PC-3 (cell line): ENCODE data around the gene AKAP13. TPM values are rescaled to one million over a fixed set of nuclear protein-coding genes. Genes with fewer than 3 reads are reported as not detected.
A peak's percentile ranks its signal among the peaks of the same experiment; 100 is the strongest.
"Not testable (repeated sequence)": the region's sequence is repeated elsewhere in the genome, so short reads cannot be mapped to it uniquely, and the experiment has no call there.

Source experiments
- ATAC-seq: fragments of 200-7000 bp; cut with Tn5 transposase; 2 replicates; pipeline ENCODE4 v1.9.1; 2020; ENCODE audit warnings: mild to moderate bottlenecking, moderate library complexity
- BruUV-seq: library from RNA; stranded (reverse); fragments of 400-500 nt; replicated peaks from 2 replicates; lab custom pipeline; 2021; lab: Mats Ljungman, UMichigan
- CTCF ChIA-PET: fragments of 300-600 bp; sonication (Branson Sonifier 250); formaldehyde crosslinking; loops from one replicate; lab custom pipeline; 2022; ENCODE audit warnings: antibody characterized with exemption; lab: Charles Lee
- POLR2A ChIA-PET: fragments of 300-600 bp; sonication (Branson Sonifier 250); formaldehyde crosslinking; loops from one replicate; lab custom pipeline; 2022; ENCODE audit warnings: antibody characterized with exemption; ENCODE audit not compliant: unreplicated experiment; lab: Charles Lee
- DNase-seq: peaks from one replicate; pipeline ENCODE4 v3.0.0-alpha.2; 2015
- H2AFZ ChIP-seq: fragments of 300-600 bp; sonication (generic); 2 replicates; pipeline ENCODE4 v1.6.0; 2016; ENCODE audit warnings: antibody characterized with exemption, low read length
- H3F3A ChIP-seq: fragments of 300-600 bp; sonication (generic); one replicate; pipeline ENCODE4 v1.6.0; 2017; ENCODE audit warnings: antibody characterized with exemption, low read length, control low read depth, mild to moderate bottlenecking; ENCODE audit not compliant: unreplicated experiment
- H3K27ac ChIP-seq: fragments of 300-600 bp; sonication (generic); 2 replicates; pipeline ENCODE4 v1.5.1; 2016; ENCODE audit warnings: mild to moderate bottlenecking, low read length
- H3K27me3 ChIP-seq: fragments of 300-600 bp; sonication (generic); 2 replicates; pipeline ENCODE4 v1.6.1; 2016; ENCODE audit warnings: low read length, mixed read lengths
- H3K36me3 ChIP-seq: fragments of 300-600 bp; sonication (generic); 2 replicates; pipeline ENCODE4 v1.6.1; 2016; ENCODE audit warnings: low read depth, mixed run types, low read length, mixed read lengths
- H3K4me1 ChIP-seq: fragments of 300-600 bp; sonication (generic); 2 replicates; pipeline ENCODE4 v1.5.1; 2016; ENCODE audit warnings: low read length; ENCODE audit not compliant: insufficient read depth
- H3K4me2 ChIP-seq: fragments of 300-600 bp; sonication (generic); 2 replicates; pipeline ENCODE4 v1.6.0; 2016; ENCODE audit warnings: low read length
- H3K4me3 ChIP-seq: fragments of 300-600 bp; sonication (generic); 2 replicates; pipeline ENCODE4 v1.5.1; 2016; ENCODE audit warnings: mild to moderate bottlenecking, low read length, mixed read lengths
- H3K79me2 ChIP-seq: fragments of 300-600 bp; sonication (generic); 2 replicates; pipeline ENCODE4 v1.6.1; 2017; ENCODE audit warnings: low read length, mixed read lengths
- H3K9ac ChIP-seq: fragments of 300-600 bp; sonication (generic); 2 replicates; pipeline ENCODE4 v1.6.0; 2016; ENCODE audit warnings: mild to moderate bottlenecking, low read length
- H3K9me2 ChIP-seq: fragments of 300-600 bp; sonication (generic); replicated peaks from 2 replicates; pipeline ENCODE4 v1.6.1; 2016; ENCODE audit warnings: mixed run types, low read length, mixed read lengths
- H3K9me3 ChIP-seq: fragments of 300-600 bp; sonication (generic); 2 replicates; pipeline ENCODE4 v1.6.1; 2016; ENCODE audit warnings: low read length, mixed read lengths
- H4K20me1 ChIP-seq: fragments of 300-600 bp; sonication (generic); 2 replicates; pipeline ENCODE4 v1.6.1; 2016; ENCODE audit warnings: low read length, mixed read lengths
- intact Hi-C: fragments of 100-400 bp; cut with micrococcal nuclease; formaldehyde crosslinking; loops from 2 replicates; pipeline ENCODE4 v1.9.0; 2023
- total RNA-seq: library from RNA; depleted of rRNA; stranded (reverse); fragments of >200 nt; gene quantifications from 2 replicates; pipeline ENCODE4 v1.2.3, GENCODE V29; 2014

The AKAP13 gene
- total RNA-seq, 1 experiment from 2014 or later: 36.8 TPM

- H2AFZ ChIP-seq, H3K79me2 ChIP-seq, H3F3A ChIP-seq, H3K36me3 ChIP-seq, CTCF ChIA-PET, H3K27me3 ChIP-seq, H4K20me1 ChIP-seq, H3K9me2 ChIP-seq, H3K9me3 ChIP-seq, intact Hi-C loops, BruUV-seq: not testable (repeated sequence)
- Histone ChIP-seq H3K9ac (peak overlapping the region; percentile 23; the same call in 1 of the 2 replicates), H3K27ac (peak overlapping the region; percentile 96), H3K4me1 (peaks cover 28% of the 10 kb centered on the region), H3K4me2 (peak overlapping the region; percentile 55), H3K4me3 (peak overlapping the region; percentile 39; the same call in 1 of the 2 replicates)
- ATAC-seq (peak; percentile 80), DNase-seq (peak; percentile 85)
- POLR2A ChIA-PET: interaction anchor here (0.7 kb wide), 1 partner anchor 382 kb away, joined by 4 read pairs; no protein-coding TSS in a partner anchor
These were observed 35.7 kb upstream of the AKAP13 start for GRCh38 chr15:85344653-85345114.

- Histone ChIP-seq H3K4me2 (peak overlapping the region; percentile 55), H3K27ac (peak overlapping the region; percentile 96), H3K4me1 (peaks cover 28% of the 10 kb centered on the region), H3K4me3 (peak overlapping the region; percentile 39), H3K9ac (peak overlapping the region; percentile 23; the same call in 1 of the 2 replicates)
- intact Hi-C loops, H2AFZ ChIP-seq, H3F3A ChIP-seq, H3K36me3 ChIP-seq, H4K20me1 ChIP-seq, POLR2A ChIA-PET, DNase-seq, H3K9me3 ChIP-seq, BruUV-seq, H3K9me2 ChIP-seq, H3K79me2 ChIP-seq, H3K27me3 ChIP-seq, CTCF ChIA-PET: not testable (repeated sequence)
- ATAC-seq: peak; percentile 5
These were observed 35.0 kb upstream of the AKAP13 start for GRCh38 chr15:85345196-85345918.

GRCh38 chr15:85346462-85347084, 33.8 kb upstream of the AKAP13 start:
- CTCF ChIA-PET, H3K9me2 ChIP-seq, BruUV-seq, H3K4me2 ChIP-seq, H3F3A ChIP-seq, H3K9ac ChIP-seq, H3K9me3 ChIP-seq, H3K27me3 ChIP-seq, H2AFZ ChIP-seq, H3K27ac ChIP-seq, DNase-seq, H3K4me3 ChIP-seq, H4K20me1 ChIP-seq, intact Hi-C loops, H3K36me3 ChIP-seq, ATAC-seq, H3K79me2 ChIP-seq, POLR2A ChIA-PET: not testable (repeated sequence)
- H3K4me1 ChIP-seq: peaks cover 28% of the 10 kb centered on the region

GRCh38 chr15:85347264-85348047, 32.9 kb upstream of the AKAP13 start:
- H3K27ac ChIP-seq, BruUV-seq, intact Hi-C loops, H3K27me3 ChIP-seq, H2AFZ ChIP-seq, H3K9me2 ChIP-seq, H3K9ac ChIP-seq, POLR2A ChIA-PET, H3K9me3 ChIP-seq, H3K79me2 ChIP-seq, H4K20me1 ChIP-seq, ATAC-seq, H3K36me3 ChIP-seq, H3F3A ChIP-seq, H3K4me3 ChIP-seq, H3K4me2 ChIP-seq: not testable (repeated sequence)
- CTCF ChIA-PET: interaction anchor here (0.5 kb wide), 1 partner anchor 68 kb away, joined by 6 read pairs; no protein-coding TSS in a partner anchor
- H3K4me1 ChIP-seq: peaks cover 31% of the 10 kb centered on the region
- DNase-seq: peak; percentile 22

- intact Hi-C loops, H3K4me2 ChIP-seq, DNase-seq, POLR2A ChIA-PET, BruUV-seq, H2AFZ ChIP-seq, H3K9me3 ChIP-seq, H4K20me1 ChIP-seq, CTCF ChIA-PET, H3K9me2 ChIP-seq, H3K27ac ChIP-seq, H3K27me3 ChIP-seq, ATAC-seq, H3K36me3 ChIP-seq, H3K9ac ChIP-seq, H3F3A ChIP-seq, H3K79me2 ChIP-seq, H3K4me3 ChIP-seq: not testable (repeated sequence)
- H3K4me1 ChIP-seq: peaks cover 27% of the 10 kb centered on the region
These were observed 32.2 kb upstream of the AKAP13 start for GRCh38 chr15:85348048-85348766.

GRCh38 chr15:85349062-85349461, 31.3 kb upstream of the AKAP13 start:
- BruUV-seq, H3K36me3 ChIP-seq, H3K27me3 ChIP-seq, POLR2A ChIA-PET, H3K27ac ChIP-seq, H3K9ac ChIP-seq, H3F3A ChIP-seq, H3K4me2 ChIP-seq, intact Hi-C loops, ATAC-seq, H3K4me3 ChIP-seq, H3K79me2 ChIP-seq, H3K9me2 ChIP-seq, DNase-seq, H4K20me1 ChIP-seq, CTCF ChIA-PET, H3K9me3 ChIP-seq, H2AFZ ChIP-seq: not testable (repeated sequence)
- H3K4me1 ChIP-seq: peaks cover 24% of the 10 kb centered on the region
